ENCODE data around the gene TIMM22. TPM values are rescaled to one million over a fixed set of nuclear protein-coding genes. Genes with fewer than 3 reads are reported as not detected.

TIMM22 gene
- total RNA-seq, 1 donor, result 15.8 TPM

DNA sequence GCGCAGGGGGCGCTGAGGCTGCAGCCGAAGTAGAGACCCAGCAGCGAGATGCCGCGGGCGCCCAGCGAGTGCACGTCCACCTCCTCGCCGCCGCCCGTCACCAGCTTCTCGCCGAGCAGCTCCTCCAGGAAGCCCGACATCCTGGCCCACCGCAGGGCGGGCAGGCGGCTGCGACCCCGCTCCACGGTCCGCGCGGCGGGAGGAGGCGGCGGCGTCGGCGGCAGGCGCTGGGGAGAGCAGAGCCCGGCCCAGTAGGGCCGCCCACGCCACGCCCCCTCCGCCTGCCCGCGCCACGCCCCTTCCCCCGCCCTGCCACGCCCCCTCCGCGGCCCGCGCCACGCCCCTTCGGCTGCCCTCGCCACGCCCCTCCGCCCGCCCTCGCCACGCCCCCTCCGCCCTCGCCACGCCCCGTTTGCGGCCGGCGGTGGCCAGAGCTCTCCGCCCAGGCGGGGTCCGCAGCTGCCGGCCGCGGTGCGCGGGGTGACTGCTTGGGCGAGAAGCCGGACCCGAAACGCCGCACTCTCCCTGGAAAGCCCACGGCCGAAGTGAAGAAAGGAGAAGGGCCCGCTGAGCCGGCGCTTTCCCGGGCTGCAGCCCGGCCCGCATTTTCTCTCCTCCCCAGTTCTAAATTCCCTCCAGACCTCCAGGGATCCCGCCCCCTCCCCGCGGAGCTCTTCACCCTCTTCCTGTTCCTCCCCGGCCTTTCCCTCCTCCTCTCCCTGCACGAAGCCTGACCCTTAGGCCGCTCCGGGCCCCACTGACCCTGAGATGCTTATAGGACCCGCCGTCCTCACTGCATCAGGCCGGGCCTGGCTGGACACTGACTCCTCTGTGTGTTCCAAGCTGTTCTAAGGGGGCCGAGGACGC lies 17.2 kb upstream of the TIMM22 start, which contains the start of gene NXN:
TSS of gene NXN (minus strand) at position 238 of the 867 bp plus-strand sequence.
- peak; percentile 64 for DNase-seq (ENCODE audit: low read depth)

GRCh38 chr17:980406-981291 lies 16.3 kb upstream of the TIMM22 start:
- peak overlapping the region; percentile 62 for H3K4me3 ChIP-seq (ENCODE audit: low read depth, low read length)
- TF ChIP-seq CTCF (IDR thresholded peaks at IDR 0.05; ENCODE audit: insufficient read depth, low read length), result peak; percentile 68
- peak; percentile 88 for DNase-seq (ENCODE audit: low read depth)

More for the DNA sequence above, 17.2 kb upstream of the TIMM22 start, which contains the start of gene NXN:
- H3K4me3 ChIP-seq (ENCODE audit: low read depth, low read length), result peak within 1 kb of the TSS; percentile 73
- TF ChIP-seq CTCF (IDR thresholded peaks at IDR 0.05; ENCODE audit: insufficient read depth, low read length), result peak; percentile 38

DNA sequence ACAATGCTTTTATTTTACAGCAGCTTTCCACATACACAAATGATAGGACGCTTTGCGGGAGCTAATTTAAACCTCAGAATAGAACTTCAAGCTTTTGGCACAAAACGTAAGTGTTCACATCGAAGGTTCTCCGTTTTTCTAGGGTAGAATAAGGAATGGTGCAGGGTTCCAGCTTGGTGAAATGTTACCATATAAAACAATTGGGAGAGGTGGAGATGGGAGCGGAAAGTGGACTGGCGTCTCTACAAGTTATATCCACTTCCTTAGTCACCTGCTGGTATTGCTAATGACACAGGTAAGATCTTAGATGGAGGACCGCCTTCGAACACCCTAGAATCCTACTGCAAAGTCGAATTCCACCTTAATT lies 15.7 kb upstream of the TIMM22 start:
- DNase-seq (ENCODE audit: low read depth), result no peak
- TF ChIP-seq CTCF (IDR thresholded peaks at IDR 0.05; ENCODE audit: insufficient read depth, low read length), result no peak
- H3K4me3 ChIP-seq (ENCODE audit: low read depth, low read length), result no peak overlapping the region

DNA sequence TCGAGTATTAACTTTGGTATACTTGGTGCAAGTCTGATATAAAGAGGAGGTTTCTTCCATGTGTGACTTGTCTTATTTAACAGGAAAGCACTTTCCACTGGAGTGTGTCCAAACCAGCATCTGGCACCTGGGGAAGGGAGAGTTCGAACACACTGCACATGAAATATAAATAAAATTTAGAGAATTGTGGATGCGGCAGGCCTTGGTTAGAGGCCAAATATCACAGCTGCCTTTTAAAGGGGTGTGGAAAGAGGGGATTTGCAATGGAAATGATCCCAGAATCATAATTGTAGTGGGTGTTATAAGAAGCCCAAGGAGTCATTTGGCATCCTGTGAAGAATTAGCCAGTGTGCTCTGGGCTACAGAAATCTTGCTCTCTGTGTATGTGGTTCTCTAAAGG lies 13.0 kb upstream of the TIMM22 start:
- TF ChIP-seq CTCF (IDR thresholded peaks at IDR 0.05; ENCODE audit: insufficient read depth, low read length), result no peak
- DNase-seq (ENCODE audit: low read depth), result no peak

DNA sequence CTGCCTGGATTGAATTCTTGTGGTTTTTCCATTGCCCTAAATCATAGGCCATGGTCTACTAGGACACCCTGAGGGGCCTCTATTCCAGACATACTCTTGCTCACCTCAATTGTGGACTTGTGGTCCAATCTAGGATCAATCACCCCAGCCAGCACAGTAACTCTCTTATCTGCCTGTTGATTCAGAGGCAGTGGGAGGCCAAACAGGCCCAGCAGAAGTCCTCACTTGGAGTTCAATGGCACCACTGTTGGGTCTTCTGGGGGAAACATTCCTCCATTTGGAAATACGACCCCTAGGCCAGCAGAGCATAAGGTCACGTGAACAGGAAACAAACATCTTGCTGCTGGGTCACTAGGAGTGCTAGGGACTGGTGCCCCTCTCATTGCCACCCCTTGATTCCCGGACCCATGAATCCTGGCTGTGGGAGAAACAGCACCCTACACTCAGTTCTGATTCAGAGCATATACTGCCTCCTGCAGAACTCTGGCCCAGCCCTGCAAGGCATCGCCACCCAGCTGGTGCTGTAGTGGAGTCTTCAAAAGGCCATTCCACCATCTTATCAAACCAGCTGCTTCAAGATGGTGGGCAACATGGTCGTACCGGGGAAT lies 10.5 kb upstream of the TIMM22 start:
- no peak overlapping the region for H3K4me3 ChIP-seq (ENCODE audit: low read depth, low read length)
- no peak for DNase-seq (ENCODE audit: low read depth)
- TF ChIP-seq CTCF (IDR thresholded peaks at IDR 0.05; ENCODE audit: insufficient read depth, low read length), result no peak

More for the DNA sequence above, 13.0 kb upstream of the TIMM22 start:
- H3K4me3 ChIP-seq (ENCODE audit: low read depth, low read length), result no peak overlapping the region

- DNase-seq (ENCODE audit: low read depth), result no peak
- no peak overlapping the region for H3K4me3 ChIP-seq (ENCODE audit: low read depth, low read length)
- no peak for TF ChIP-seq CTCF (IDR thresholded peaks at IDR 0.05; ENCODE audit: insufficient read depth, low read length)
These were observed 9.0 kb upstream of the TIMM22 start for GRCh38 chr17:987931-988330.
